A549 (cell line): ENCODE results near the gene CD274.
"Not testable (repeated sequence)": the region's sequence is repeated elsewhere in the genome, so short reads cannot be mapped to it uniquely, and the experiment has no call there.

ENCODE experiments used
- REST ChIP-seq: fragments of 200-600 bp; sonication (generic); IDR thresholded peaks from 2 replicates; pipeline ENCODE4 v1.6.1; 2016; ENCODE audit warnings: antibody characterized with exemption, mild to moderate bottlenecking, moderate library complexity
- RNF2 ChIP-seq: fragments of 200-600 bp; sonication (generic); IDR thresholded peaks from 2 replicates; pipeline ENCODE4 v1.6.1; 2016; ENCODE audit warnings: low read depth, mild to moderate bottlenecking, antibody characterized with exemption, moderate library complexity, borderline replicate concordance
- TF ChIP-seq, protein P1 (sequence below): fragments of >200 bp; sonication (Bioruptor Twin); formaldehyde crosslinking; IDR thresholded peaks from 3 replicates; pipeline ENCODE4 v1.5.1; 2016

DNA sequence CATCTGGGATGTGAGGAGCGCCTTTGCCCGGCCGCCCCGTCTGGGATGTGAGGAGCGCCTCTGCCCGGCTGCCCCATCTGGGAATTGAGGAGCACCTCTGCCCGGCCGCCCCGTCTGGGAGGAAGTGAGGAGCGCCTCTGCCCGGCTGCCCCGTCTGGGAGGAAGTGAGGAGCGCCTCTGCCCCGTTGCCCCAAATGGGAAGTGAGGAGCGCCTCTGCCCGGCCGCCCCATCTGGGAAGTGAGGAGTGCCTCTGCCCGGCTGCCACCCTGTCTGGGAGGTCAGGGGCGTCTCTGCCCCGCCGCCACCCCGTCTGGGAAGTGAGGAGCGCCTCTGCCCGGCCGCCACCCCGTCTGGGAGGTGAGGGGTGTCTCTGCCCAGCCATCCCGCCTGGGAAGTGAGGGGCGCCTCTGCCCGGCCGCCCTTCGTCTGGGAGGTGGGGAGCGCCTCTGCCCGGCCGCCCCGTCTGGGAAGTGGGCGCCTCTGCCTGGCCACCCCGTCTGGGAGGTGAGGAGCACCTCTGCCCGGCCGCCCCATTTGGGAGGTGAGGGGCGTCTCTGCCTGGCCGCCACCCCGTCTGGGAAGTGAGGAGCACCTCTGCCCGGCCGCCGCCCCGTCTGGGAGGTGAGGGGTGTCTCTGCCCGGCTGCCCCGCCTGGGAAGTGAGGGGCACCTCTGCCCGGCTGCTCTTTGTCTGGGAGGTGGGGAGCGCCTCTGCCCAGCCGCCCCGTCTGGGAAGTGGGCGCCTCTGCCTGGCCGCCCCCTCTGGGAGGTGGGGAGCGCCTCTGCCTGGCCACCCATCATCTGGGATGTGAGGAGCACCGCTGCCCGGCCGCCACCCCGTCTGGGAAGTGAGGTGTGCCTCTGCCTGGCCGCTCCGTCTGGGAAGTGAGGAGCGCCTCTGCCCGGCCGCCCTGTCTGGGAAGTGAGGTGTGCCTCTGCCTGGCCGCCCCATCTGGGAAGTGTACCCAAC, 16.2 kb upstream of the CD274 start:
- not testable (repeated sequence) for TF ChIP-seq REST, RNF2
- TF ChIP-seq, protein P1, sequence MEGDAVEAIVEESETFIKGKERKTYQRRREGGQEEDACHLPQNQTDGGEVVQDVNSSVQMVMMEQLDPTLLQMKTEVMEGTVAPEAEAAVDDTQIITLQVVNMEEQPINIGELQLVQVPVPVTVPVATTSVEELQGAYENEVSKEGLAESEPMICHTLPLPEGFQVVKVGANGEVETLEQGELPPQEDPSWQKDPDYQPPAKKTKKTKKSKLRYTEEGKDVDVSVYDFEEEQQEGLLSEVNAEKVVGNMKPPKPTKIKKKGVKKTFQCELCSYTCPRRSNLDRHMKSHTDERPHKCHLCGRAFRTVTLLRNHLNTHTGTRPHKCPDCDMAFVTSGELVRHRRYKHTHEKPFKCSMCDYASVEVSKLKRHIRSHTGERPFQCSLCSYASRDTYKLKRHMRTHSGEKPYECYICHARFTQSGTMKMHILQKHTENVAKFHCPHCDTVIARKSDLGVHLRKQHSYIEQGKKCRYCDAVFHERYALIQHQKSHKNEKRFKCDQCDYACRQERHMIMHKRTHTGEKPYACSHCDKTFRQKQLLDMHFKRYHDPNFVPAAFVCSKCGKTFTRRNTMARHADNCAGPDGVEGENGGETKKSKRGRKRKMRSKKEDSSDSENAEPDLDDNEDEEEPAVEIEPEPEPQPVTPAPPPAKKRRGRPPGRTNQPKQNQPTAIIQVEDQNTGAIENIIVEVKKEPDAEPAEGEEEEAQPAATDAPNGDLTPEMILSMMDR: not testable (repeated sequence)
